SK-N-SH treated with all-trans-retinoic acid at 6 μM for 48 hours (cell line): ENCODE data around the gene PDCD11.

Experiments
- CSDC2 ChIP-seq: fragments of 250-450 bp; sonication (Bioruptor Pico); IDR thresholded peaks from 2 replicates; pipeline ENCODE4 v1.5.0; 2020; ENCODE audit warnings: mild to moderate bottlenecking, moderate library complexity
- GLIS3 ChIP-seq: fragments of 250-450 bp; sonication (Bioruptor Pico); IDR thresholded peaks from 2 replicates; pipeline ENCODE4 v1.5.0; 2020; ENCODE audit warnings: mild to moderate bottlenecking, moderate library complexity
- ISL1 ChIP-seq: fragments of 250-450 bp; sonication (Bioruptor Pico); IDR thresholded peaks from 2 replicates; pipeline ENCODE4 v2.1.2; 2022; ENCODE audit warnings: mild to moderate bottlenecking, moderate library complexity
- PPARA ChIP-seq: fragments of 250-450 bp; sonication (Bioruptor Pico); IDR thresholded peaks from 2 replicates; pipeline ENCODE4 v1.5.0; 2020; ENCODE audit warnings: mild to moderate bottlenecking, borderline replicate concordance
- RARB ChIP-seq: fragments of 250-450 bp; sonication (Bioruptor Pico); IDR thresholded peaks from 2 replicates; pipeline ENCODE4 v1.8.0; 2021; ENCODE audit warnings: mild to moderate bottlenecking, moderate library complexity
- SNAI2 ChIP-seq: fragments of 250-450 bp; sonication (Bioruptor Pico); IDR thresholded peaks from 2 replicates; pipeline ENCODE4 v1.5.0; 2020; ENCODE audit warnings: mild to moderate bottlenecking, moderate library complexity
- TOX ChIP-seq: fragments of 250-450 bp; sonication (Bioruptor Pico); IDR thresholded peaks from 2 replicates; pipeline ENCODE4 v1.8.0; 2021; ENCODE audit warnings: mild to moderate bottlenecking, moderate library complexity, borderline replicate concordance
- ZC3H10 ChIP-seq: fragments of 250-450 bp; sonication (Bioruptor Pico); IDR thresholded peaks from 2 replicates; pipeline ENCODE4 v1.5.1; 2021; ENCODE audit warnings: mild to moderate bottlenecking, moderate library complexity
- ZFP30 ChIP-seq: fragments of 450-650 bp; formaldehyde crosslinking; IDR thresholded peaks from 2 replicates; pipeline ENCODE4 v1.5.0; 2022; ENCODE audit warnings: mild to moderate bottlenecking, moderate library complexity
- ZNF8 ChIP-seq: fragments of 450-650 bp; formaldehyde crosslinking; IDR thresholded peaks from 2 replicates; pipeline ENCODE4 v1.5.0; 2020; ENCODE audit warnings: mild to moderate bottlenecking, moderate library complexity
- TF ChIP-seq, protein P1 (sequence below): fragments of 250-450 bp; sonication (Bioruptor Pico); IDR thresholded peaks from 2 replicates; pipeline ENCODE4 v1.8.0; 2020; ENCODE audit warnings: mild to moderate bottlenecking, moderate library complexity, borderline replicate concordance

DNA sequence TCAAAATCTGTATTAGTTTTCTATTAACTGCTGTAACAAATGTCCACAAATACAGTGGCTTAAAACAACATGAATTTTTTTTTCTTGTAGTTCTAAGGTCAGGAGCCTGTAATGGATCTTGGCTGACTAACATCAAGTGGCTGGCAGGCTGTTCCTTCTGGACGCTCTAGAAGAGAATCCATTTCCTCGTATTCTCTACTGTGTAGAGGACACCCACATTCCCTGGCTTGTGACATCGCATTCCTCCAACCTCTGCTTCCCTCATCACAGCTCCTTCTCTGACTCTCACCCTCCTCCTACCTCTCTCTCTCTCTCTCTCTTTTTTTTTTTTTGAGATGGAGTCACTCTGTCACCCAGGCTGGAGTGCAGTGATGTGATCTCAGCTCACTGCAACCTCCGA is 67.1 kb downstream of the PDCD11 start:
- no peak for TF ChIP-seq TOX
- no peak for TF ChIP-seq RARB (CRISPR knock-in tag)
- TF ChIP-seq ZNF8 (CRISPR knock-in tag), result no peak
- no peak for TF ChIP-seq ZC3H10 (CRISPR knock-in tag)
- no peak for TF ChIP-seq ISL1 (CRISPR knock-in tag)
- no peak for TF ChIP-seq GLIS3 (CRISPR knock-in tag)
- TF ChIP-seq SNAI2, result no peak
- TF ChIP-seq, protein P1, sequence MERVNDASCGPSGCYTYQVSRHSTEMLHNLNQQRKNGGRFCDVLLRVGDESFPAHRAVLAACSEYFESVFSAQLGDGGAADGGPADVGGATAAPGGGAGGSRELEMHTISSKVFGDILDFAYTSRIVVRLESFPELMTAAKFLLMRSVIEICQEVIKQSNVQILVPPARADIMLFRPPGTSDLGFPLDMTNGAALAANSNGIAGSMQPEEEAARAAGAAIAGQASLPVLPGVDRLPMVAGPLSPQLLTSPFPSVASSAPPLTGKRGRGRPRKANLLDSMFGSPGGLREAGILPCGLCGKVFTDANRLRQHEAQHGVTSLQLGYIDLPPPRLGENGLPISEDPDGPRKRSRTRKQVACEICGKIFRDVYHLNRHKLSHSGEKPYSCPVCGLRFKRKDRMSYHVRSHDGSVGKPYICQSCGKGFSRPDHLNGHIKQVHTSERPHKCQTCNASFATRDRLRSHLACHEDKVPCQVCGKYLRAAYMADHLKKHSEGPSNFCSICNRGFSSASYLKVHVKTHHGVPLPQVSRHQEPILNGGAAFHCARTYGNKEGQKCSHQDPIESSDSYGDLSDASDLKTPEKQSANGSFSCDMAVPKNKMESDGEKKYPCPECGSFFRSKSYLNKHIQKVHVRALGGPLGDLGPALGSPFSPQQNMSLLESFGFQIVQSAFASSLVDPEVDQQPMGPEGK (CRISPR knock-in tag), result no peak
- no peak for TF ChIP-seq ZFP30 (CRISPR knock-in tag)
- no peak for TF ChIP-seq CSDC2 (CRISPR knock-in tag)
- no peak for TF ChIP-seq PPARA (CRISPR knock-in tag)
